Retinal pigment epithelial cell (primary cell): ENCODE results near the gene DYNC2I2.
"Not testable (repeated sequence)": the region's sequence is repeated elsewhere in the genome, so short reads cannot be mapped to it uniquely, and the experiment has no call there.

Experiments used
- DNase-seq: peaks from one replicate; pipeline ENCODE4 v3.0.0-alpha.2; 2010; ENCODE audit warnings: low read depth
- H3K4me3 ChIP-seq: 2 replicates; pipeline ENCODE4 v1.5.1; 2011; ENCODE audit warnings: mild to moderate bottlenecking, low read length, control low read depth, moderate library complexity
- CTCF ChIP-seq: conservative IDR thresholded peaks from 2 replicates; pipeline ENCODE4 v1.5.1; 2011; ENCODE audit warnings: low read depth, low read length, control low read depth, inconsistent platforms

The DYNC2I2 gene

GRCh38 chr9:128657796-128658195 lies 1.1 kb upstream of the DYNC2I2 start:
- no peak for TF ChIP-seq CTCF
- H3K4me3 ChIP-seq, result no peak overlapping the region
- no peak for DNase-seq

GRCh38 chr9:128657344-128657704 lies 677 bp upstream of the DYNC2I2 start:
- DNase-seq, result no peak
- H3K4me3 ChIP-seq, result peak overlapping the region; percentile 76
- no peak for TF ChIP-seq CTCF

DNA sequence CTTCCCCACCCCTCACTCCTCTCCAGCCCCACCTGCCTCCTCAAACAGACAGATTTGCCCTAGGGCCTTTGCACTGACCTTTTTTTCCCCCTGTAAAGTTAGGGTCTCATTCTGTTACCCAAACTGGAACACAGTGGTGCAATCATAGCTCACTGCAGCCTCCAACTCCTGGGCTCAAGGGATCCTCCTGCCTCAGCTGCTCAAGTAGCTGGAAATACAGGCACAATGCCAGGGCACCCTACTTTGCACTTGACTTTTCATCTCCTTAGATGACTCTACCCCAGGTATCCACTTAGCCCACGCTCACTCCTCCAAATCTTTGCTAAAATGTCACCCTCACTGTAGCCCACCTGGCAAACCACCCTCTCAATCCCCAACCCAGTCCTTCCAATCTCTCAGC lies 2.2 kb downstream of the DYNC2I2 start:
- no peak overlapping the region for H3K4me3 ChIP-seq
- no peak for TF ChIP-seq CTCF
- DNase-seq, result no peak

DNA sequence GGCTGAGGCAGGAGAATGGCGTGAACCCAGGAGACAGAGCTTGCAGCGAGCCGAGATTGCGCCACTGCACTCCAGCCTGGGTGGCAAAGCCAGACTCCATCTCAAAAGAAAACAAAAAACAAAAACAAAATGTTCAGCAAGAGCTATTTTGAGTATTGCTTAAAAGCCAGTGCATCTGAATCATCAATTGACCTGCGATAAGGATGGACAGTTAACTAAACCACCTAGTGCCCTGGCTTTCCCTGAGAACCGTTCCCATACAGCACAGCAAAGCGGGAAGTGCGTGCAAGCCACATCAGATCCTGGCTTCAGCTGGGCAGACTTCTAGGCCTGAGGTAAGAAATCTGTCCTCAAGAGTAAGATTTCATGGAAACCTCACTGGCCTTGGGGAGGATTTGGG lies 2.7 kb downstream of the DYNC2I2 start:
- TF ChIP-seq CTCF, result no peak
- no peak overlapping the region for H3K4me3 ChIP-seq
- no peak for DNase-seq

DNA sequence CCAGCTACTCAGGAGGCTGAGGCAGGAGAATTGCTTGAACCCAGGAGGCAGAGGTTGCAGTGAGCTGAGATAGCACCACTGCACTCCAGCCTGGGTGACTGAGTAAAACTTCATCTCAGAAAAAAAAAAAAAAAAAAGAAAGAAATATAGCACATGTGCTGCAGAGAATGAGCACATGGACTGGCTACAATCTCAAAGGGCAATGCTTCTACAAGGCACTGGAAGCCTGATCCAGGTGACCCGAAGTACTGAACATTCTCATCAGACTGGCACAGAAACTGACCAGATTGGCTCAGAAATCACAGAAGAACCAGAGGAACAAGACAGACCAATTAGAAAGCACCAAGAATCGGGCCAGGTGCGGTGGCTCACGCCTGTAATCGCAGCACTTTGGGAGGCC lies 4.8 kb downstream of the DYNC2I2 start:
- DNase-seq, result no peak
- TF ChIP-seq CTCF, result no peak
- no peak overlapping the region for H3K4me3 ChIP-seq

- not testable (repeated sequence) for H3K4me3 ChIP-seq, DNase-seq
- TF ChIP-seq CTCF, result peak; percentile 32
These were observed 8.4 kb downstream of the DYNC2I2 start for GRCh38 chr9:128648206-128648605.

DNA sequence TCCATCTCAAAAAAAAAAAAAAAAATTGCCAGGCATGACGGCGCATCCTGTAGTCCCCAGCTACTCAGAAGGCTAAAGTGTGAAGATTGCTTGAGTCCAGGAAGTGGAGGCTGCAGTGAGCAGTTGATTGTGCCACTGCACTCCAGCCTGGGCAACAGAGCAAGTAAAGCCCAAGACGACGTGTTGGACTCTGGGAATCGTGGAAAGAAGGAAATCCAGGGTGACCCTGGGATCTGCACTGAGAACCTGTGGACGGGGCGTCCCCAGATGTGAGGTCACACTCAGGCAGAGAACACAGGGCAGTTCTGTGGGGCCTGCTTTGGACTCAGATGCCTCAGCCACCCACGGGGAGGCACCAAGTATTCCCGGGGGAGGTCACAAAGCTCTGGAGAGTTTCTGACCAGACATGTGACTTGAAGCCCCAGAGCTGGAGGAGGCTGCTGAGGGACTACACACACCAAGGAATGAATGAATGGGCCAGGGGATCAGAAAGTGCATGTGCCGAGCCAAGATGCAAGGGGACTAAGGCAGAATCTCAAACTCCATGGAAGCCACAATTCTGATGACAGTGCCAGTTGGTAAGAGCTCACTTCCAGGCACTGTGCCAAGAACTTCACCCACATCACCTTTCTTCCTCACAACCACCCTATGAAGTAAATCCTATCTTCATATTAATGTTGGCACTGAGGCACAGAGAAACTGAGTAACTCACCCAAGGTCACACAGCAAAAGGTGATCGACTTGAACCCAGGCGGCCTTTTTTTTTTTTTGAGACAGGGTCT lies 12.9 kb downstream of the DYNC2I2 start:
- no peak for TF ChIP-seq CTCF
- H3K4me3 ChIP-seq, result no peak overlapping the region
- DNase-seq, result no peak
